GM21447 (cell line): ENCODE measurements around the gene CACNA1C.

Source experiments
- ATAC-seq: cut with Tn5 transposase; IDR thresholded peaks from one replicate; pipeline ENCODE4 v1.9.1; 2021; ENCODE audit not compliant: unreplicated experiment

The CACNA1C gene

DNA sequence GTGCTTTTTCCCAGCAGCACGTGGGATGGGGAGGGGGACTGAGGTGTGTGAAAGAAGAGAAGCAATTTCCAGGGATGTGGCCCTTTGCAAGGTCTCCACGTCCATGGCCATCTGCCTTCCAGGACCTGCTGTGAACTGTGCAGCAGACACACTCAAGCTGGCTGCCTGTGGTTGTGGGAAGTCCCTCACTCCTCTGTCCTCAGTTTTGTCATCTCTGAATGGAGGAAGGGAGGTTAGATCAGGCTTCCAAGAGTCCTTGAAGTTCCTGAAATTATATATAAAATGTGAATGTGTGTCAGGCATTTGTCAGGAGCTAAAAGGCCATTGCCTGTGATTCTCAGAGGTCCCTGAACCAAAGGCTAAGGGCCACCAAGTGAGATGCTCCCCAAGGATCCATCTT is 328.2 kb downstream of the CACNA1C start:
- no peak for ATAC-seq

DNA sequence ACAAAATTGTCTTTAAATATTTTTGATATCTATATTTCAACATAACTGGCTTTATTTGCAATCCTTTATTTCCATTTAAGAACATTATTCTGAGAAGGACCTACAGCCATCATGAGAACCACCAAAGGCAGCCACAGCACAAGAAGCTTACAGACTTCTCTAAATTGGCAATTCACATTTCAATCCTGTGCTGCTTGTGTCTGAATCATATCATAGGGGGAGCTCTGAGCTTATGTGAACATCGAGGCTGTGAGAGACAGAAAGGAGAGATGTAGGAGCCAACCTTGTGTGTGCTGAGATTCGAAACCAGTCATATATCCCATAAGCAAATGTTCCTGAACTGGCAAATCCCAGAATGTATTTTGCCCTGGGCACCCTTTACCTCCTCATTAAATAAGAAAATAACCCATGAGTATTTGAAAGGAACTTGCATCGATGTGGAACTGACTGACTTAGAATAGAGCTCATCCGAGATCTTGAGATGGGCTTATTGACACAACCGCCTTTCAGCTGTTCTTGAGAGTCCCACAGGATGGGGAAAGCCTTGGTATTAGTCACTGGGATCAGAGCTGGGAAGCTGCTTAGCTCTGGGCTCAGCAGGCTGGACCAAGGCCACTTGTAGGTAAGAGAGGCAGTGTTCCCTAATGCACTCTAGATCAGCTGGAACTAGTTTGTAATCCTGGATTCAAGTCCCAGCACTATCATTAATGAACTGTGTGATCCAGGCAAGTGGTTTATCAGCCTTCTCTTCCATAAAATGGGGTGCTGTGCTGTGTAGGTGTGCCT is 329.8 kb downstream of the CACNA1C start:
- ATAC-seq = no peak

DNA sequence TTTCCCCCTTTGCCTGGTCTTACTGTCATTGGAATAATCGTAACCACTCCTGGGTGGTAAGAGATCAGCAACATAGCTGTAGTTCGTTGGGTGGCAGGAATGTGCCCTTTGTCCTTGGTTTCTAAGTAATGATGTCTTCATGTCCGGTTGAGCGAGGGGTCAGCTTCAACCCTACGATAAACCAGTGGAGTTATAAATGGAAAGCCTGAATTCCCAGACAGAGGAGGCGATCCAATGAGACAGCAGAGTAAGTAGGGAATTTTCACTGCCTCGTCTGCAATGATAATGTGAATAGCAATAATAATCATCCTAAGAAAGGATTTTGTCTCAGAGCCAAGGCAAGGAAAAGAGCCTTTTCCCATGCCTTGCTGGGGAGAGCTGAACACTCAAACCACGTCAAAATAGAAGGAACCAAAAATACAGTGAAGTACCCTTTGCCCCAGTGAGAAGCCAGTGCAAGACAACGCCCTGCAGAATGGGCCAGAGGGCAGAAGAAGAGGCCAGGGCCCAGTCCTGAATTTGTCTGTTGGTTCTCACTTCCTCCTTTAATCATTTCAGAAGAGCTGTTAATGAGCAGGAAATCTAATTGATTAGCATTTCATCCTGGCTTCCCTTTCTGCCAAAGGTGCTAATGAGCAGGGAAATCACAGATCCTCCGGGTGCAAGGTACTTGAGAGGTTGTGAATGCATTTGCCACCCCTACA is 330.7 kb downstream of the CACNA1C start:
- no peak for ATAC-seq

DNA sequence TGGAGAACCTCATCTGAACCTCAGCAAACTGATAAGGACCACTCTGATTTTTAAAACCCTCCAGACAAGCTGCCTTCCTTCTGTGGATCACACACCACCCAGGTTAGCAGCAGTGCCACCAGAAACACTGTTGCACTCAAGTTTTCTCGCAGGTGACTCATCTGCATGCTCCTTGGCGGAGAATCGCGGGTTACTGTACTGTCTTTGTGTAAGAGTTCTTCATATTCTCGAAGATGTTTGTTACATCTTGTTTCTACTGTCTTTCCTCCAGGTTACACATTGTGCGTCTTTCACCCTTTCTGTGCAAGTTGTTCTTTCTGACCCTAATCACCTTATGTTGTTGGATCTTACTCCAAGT is 331.2 kb downstream of the CACNA1C start:
- ATAC-seq = no peak

DNA sequence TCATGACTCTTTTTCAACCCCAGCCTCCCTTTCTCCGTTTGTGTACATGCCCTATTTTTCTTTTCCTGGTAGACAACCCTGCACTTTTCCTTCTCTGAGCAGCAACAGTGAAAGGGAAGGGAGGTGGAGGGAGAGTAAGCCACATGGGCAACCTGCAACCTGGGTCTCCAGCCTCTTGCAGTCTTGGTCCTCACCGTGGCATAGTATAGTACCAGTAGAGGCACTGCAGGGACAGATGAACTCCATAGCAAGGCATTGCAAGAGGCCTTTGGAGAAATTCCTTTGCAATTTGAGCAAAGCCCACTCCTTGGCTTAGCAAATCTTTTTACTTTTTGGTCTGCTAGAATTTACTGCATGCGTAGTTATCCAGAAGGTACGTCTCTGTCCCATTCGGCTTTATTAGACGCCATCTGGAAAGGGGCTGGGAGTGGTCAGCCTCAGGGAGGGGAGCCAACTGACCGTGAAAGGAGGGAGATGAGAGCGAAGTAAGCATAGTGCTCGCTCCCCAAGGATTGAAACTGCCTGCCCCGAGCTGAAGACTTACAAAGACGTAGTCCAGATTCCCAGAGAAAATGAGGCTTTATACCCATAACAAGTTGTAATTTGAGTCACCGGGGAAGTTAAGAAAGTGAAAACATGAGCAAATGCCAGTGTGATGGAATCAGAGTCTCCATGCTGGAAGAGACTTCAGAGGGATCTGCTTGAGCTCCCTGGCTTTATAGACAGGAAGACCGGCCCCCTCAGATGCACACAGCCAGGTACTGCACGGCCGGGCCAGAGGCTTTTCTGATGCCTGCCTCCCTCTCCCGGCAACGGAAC is 332.0 kb downstream of the CACNA1C start:
- no peak for ATAC-seq

DNA sequence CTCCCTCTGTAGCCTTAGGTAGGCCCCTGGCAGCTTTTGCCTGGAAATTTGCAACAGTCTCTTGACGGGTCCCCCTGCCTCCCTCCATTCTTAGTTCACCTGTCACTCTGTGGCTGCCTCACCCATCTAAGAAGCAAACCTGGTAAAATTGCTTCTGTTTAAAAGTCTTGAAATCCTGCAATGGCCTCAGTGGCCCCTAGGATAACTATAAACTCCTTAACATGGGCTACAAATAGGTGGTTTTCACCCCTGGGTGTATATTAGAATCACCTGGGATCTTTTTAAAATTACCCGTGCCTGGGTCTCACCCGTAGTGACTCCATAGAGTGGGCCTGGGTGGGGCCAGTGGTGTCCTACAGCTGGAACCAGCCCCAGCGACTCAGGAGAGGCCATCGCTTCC is 332.7 kb downstream of the CACNA1C start:
- ATAC-seq = no peak

DNA sequence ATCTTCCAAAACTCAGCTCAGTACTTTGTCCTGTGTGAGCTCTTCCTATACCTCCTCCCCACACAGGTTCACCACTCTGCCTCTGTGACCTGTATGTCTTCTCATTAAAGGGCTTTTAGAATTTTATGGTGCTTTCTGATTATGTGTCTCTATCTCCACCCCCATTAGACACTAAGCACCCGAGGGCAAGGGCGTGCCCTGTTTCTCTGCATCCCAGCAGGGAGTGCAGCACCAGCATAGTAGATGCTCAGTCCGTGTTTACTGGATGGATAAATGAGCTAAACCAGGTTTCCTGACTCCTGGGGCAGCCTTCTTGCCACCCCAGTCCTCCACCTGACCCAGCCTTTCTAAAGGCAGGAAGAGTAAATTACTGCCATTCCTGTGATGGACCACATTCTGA is 333.8 kb downstream of the CACNA1C start:
- no peak for ATAC-seq

DNA sequence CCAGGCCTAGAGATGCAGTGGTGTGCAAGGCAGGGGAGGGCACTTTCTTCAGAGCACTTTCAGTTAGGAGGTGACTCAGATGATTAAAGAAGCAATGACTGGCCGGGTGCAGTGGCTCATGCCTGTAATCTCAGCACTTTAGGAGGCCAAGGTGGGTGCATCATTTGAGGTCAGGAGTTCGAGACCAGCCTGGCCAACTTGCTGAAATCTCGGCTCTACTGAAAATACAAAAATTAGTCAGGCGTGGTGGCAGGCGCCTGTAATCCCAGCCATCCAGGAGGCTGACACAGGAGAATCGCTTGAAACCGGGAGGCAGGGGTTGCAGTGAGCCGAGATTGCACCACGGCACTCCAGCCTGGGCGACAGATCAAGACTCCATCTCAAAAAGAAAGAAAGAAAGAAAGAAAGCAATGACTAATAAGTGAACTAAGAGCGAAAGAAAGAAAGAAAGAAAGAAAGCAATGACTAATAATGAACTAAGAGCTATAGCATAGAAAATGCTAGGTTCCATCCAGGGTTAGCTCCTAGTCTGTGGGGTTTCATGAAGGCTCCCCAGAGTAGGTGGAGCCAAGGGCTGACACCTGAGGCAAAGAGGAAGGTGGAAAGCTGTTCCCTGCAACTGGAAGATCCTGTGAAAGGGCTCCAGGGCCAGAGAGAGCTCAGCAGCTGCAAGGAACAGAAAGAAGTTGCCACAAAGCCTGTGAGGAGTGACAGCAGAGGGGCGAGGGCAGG is 334.5 kb downstream of the CACNA1C start:
- peak; percentile 77 for ATAC-seq

DNA sequence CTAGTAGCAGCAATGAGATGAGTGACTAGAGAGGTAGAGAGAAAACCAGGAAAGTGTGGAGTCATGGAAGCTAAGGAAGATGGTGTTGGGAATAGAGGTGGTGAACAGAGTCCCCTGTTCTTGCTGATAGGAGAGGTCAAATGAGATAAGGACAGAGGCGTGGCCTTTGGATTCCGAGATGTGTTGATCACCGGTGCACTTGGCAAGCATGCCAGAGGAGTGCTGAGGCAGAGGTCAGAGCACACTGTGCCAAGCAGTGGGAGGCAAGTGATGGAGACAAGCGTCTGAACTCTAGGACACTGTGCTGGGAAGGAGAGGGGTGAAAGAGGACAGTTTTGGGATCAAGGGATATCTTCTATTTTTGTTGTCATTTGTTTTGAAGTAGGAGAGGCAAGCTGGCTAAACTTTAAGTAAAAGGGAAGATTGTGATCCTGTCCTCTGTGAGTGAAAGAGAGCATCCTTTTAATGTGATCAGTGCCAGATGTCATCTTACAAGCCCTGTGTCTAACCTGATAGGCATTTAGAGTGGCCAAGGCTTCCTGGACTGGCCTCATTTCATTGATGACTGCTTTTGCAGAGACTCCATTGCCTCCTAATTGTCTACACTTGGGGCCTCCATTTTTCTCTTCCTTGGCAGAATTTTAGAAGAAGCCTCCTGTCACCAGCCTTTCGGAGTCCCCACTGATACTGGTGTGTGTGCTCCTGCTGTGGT is 336.4 kb downstream of the CACNA1C start:
- ATAC-seq = no peak

DNA sequence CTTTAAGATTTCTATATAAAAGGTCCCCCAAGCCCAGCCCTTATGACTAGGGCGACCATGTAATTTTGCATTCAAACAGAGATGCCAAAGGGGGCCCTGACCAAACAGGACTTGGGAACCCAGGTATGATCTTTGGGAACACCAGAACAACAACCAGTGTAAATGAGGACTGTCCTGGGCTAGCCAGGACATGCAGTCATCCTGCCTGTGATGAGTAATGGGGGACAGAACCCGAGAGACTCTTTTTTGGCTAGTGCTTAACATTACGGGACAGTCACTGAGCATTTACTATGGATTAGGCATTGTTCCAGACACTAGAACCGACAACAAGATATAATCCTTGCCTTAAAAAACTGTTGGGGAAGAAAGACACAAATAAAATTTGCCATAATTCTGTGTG is 337.3 kb downstream of the CACNA1C start:
- no peak for ATAC-seq

DNA sequence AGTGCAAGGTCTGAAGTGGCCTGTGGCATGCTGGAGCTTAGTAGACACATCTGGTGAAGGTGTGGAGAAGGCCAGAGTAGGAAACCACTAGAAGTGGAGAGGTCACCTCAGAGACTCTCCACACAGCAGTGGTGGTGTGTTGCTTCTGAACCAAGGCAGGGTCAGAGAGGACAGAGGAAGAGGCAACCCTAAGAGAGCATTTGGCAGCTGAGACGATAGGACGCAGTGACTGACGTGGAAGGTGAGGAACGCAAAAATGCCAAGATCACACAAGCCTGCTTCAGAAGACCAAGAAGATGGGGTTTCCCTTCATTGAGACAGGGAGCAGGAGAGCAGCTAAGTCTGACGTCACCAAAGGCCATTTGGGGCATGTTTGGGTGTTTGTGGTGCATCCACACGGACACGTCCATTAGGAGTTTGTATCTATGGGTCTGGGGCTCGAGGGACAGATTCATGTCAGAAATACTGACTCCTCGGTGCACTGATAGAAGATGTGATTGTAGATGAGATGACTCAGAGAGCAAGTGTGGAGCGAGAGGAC is 338.1 kb downstream of the CACNA1C start:
- no peak for ATAC-seq

DNA sequence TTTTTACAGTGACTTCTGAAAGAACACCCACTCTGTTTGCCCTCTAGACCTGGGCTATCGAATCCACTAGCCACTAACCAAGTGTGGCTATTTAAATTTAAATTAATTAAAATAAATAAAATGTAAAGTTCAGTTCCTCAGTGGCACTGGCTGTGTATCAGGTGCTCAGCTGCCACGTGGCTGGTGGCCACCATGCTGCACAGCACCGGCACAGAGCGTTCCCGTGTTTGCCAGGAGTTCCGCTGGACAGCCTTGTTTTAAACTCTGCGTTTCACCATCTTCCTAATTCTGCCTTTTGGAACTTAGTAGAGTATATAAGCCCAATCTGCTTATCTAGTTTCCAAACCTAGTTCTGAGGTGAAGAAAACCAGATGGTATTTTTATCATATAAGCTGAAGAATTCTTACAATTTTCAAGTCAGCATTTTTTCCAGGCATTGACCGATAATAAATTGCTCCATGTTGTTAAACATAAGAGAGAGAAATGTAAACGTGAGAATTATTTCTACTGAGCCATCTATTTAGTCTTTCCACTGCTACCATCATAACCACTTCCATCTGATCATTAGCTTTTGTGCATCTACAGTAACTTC is 339.0 kb downstream of the CACNA1C start:
- ATAC-seq = no peak

DNA sequence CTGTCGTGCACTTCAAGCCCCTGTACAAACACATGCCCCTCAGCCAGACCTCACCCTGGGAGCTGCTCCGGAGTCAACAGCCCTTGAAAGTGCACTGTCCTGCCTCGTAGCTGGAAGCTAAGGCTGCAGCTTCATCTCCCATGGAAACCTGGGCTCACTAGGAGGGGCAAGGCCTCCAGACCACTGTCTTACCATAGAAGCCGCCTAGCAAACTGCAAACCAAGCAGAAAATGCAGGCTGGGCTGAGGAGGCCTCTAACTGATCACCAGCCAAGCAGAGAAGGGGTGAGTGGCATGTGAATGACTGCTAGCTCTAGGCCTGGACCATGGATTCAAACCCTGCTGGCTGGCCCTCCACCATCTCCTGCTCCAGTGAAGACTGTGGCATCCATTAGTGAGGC is 340.2 kb downstream of the CACNA1C start:
- no peak for ATAC-seq

DNA sequence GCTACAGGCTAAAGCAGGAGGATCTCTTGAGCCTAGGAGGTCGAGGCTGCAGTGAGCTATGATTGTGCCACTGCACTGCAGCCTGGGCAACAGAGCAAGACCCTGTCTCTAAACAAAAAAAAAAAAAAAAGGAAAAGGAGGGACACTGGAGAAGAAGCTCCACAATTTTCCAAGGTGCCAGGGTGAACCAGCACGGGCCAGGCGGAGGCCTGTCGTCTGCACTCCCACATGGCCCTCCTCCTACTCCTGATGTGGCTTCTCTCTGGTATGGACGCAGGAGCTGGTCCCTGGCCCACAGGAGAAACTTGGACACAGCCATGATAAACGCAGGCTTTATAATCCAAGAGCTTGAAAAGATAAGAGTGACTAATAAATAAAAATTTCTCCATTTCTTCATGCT is 341.2 kb downstream of the CACNA1C start:
- ATAC-seq = no peak

DNA sequence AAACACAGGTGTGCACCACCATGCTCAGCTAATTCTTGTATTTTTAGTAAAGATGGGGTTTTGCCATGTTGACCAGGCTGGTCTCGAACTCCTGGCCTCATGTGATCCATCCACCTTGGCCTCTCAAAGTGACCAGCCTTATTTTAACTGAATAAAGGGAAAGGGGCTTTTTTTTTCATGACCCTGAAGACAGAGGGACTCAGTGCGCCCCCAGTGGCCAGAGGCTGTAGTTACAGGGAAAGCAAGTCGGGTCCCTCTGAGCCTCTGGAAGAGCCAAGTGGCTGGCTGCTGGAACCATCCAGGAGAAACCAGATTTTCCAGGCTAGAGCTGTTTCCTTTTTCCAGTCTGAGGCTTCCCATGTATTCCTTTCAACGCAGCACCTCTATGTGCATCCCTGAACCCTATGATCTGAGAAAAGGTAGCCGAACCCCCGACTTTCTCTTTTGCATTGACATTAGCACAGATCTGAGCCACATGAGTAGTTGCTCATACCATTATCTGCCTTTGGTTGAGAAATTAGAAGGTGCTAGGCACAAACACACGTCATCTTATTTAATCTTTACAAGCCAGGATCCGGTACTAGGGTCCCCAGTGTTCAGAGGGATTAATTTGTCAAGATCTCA is 342.7 kb downstream of the CACNA1C start:
- ATAC-seq = no peak

DNA sequence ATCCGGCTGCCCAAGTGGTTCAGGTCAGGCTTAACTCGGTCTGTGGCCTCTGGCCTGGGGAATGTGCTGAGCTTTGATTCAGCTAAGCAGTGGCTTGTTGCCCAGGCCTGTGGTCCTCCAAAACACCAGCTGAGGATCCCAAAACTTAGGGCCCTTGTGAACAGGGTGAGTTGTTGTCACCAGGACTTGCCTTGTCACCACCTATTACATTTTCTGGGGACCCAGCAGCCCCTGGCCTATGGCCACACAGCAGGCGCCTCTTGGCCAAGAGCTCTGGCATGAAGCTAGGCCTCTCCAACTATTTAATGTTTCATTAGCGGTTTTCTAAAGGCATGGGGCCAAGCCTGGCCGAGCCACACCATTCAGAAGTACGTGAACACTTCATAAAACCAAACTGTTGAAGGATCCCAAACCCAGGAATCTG is 343.7 kb downstream of the CACNA1C start:
- ATAC-seq = no peak

DNA sequence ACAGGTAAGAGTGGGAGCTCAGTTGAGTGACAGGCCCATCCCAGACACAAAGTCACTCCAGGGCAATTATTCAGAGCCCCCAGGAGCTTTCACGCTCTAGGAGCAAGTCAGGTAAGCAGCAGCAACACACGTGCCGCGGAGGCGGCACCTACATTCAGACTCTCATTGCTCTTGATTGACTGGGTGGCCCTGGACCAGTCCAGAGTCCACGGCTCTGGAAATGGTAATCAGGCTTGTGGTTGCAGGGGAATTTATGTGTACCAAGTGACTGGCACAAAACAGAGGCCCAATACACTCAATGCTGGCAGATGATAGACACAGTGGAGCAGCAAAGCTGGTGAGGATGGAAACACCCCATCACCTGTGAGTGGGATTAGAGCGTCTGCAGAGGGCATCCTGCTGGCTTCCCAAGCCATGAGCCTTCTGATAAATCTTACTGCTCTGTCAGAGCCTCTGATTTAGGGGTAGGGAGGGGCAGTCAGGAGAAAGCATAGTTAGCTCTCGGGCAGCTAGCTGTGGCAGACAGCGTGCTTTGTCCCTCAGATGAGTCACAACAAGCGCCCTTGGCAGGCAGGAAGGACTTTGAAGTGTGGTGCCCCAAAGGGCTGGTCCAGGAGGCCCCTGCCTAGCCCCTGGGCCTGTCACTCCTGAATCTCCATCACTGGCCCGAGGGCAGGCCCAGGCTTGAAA is 344.7 kb downstream of the CACNA1C start:
- no peak for ATAC-seq

DNA sequence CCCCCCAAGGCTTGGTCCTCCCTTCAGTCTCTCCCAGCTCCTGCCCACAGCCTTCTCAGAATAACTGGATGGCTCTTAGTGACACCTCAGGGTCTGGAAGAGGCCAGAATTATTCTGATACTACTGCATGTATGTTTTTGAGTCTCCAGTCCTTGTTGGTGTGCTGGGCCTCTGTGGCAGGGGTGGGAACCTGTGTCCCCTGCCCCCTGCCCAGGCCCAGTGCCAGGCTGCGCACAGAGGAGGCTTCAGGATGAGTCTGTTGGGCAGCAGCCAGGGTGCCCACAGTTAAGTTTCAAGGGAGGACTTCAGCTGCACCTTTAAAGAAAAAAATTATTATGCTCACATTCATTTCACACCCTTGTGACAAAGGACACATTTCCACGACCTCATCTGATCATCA is 348.3 kb downstream of the CACNA1C start:
- no peak for ATAC-seq

DNA sequence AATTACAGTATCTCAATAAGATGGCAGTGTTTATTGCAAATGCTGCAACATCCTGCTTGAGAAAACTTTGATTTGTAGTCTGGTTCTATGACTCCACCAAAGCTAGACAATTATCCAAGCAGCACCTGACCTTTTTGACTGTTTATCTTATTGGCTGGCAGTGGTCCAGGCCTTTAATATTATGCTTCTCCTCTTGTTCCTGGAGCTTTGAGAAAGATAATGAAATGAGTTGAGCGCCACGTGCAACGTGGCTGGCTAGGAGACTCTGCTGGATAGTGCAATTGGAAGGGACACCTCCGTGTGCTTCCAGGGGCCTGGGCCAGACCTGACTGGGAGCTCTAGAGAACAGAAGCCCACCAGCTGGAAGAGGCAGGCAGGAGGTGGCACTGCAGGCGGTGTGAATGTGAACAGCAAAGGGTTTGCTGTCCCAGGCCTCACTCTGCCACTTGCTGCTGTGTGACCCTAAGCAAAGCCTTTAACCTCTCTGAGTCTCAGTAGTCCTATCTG is 349.3 kb downstream of the CACNA1C start:
- ATAC-seq = no peak
